BJ (cell line): Measurements from ENCODE around the gene RAD18. TPM values are rescaled to one million over a fixed set of nuclear protein-coding genes. Genes with fewer than 3 reads are reported as not detected.

ENCODE experiments used
- CTCF ChIA-PET: fragments of 350-600 bp; formaldehyde crosslinking; extraction: SDS; loops from one replicate; lab custom pipeline; 2021; ENCODE audit warnings: antibody characterized with exemption, inconsistent platforms; lab: Yijun Ruan, JAX
- POLR2A ChIA-PET: fragments of 300-600 bp; sonication (Branson Sonifier 250); formaldehyde crosslinking; extraction: SDS; loops from one replicate; lab custom pipeline; 2021; ENCODE audit warnings: antibody characterized with exemption; lab: Charles Lee
- DNase-seq: peaks from one replicate; pipeline ENCODE4 v3.0.0-alpha.2; 2011; ENCODE audit warnings: low read depth
- H3K27me3 ChIP-seq: 2 replicates; pipeline ENCODE4 v1.6.0; 2011; ENCODE audit warnings: low read length; ENCODE audit not compliant: control insufficient read depth, insufficient read depth
- H3K36me3 ChIP-seq: 2 replicates; pipeline ENCODE4 v1.5.1; 2011; ENCODE audit warnings: low read length; ENCODE audit not compliant: control insufficient read depth, insufficient read depth
- H3K4me3 ChIP-seq: 2 replicates; pipeline ENCODE4 v1.5.1; 2011; ENCODE audit warnings: low read depth, mild to moderate bottlenecking, control low read depth, low read length
- polyA plus RNA-seq: library from polyadenylated mRNA; depleted of rRNA; stranded (reverse); fragments of >200 nt; gene quantifications from 2 replicates; pipeline ENCODE4 v1.2.3, GENCODE V29; 2011
- TF ChIP-seq, protein P1 (sequence below): IDR thresholded peaks from 2 replicates; pipeline ENCODE4 v1.5.1; 2011; ENCODE audit warnings: low read depth, mild to moderate bottlenecking, control low read depth, inconsistent platforms, low read length, moderate library complexity; ENCODE audit not compliant: insufficient read depth

RAD18 gene
- polyA plus RNA-seq, 1 experiment, result 13.8 TPM

DNA sequence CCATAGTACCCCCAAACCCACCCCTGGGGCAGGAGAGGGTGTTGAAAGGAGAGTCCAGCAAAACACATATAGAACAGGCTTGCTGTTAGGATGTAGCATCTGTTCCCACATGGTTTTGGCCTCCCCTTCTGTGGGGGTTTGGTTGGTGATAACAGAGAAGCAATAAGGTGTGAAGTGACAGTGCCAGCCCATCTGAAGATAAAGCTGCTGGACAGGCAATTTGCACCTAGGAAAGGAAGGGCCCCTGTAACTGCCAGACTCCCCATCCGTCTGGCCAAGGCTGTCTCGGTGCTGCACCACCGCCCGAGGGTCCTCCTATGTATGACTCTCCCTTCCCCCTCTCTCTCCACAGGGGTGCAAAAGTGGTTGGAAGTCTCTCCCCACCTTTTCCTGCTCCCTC, 99.4 kb downstream of the RAD18 start:
- H3K4me3 ChIP-seq, result no peak overlapping the region
- ChIA-PET POLR2A (no interaction called here), CTCF (interaction anchor here (2.7 kb wide), 1 partner anchor 95 kb away, joined by 9 read pairs; the partner anchor contains the start of gene OXTR)
- DNase-seq, result no peak
- TF ChIP-seq, protein P1, sequence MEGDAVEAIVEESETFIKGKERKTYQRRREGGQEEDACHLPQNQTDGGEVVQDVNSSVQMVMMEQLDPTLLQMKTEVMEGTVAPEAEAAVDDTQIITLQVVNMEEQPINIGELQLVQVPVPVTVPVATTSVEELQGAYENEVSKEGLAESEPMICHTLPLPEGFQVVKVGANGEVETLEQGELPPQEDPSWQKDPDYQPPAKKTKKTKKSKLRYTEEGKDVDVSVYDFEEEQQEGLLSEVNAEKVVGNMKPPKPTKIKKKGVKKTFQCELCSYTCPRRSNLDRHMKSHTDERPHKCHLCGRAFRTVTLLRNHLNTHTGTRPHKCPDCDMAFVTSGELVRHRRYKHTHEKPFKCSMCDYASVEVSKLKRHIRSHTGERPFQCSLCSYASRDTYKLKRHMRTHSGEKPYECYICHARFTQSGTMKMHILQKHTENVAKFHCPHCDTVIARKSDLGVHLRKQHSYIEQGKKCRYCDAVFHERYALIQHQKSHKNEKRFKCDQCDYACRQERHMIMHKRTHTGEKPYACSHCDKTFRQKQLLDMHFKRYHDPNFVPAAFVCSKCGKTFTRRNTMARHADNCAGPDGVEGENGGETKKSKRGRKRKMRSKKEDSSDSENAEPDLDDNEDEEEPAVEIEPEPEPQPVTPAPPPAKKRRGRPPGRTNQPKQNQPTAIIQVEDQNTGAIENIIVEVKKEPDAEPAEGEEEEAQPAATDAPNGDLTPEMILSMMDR, result no peak
- H3K27me3 ChIP-seq, result no peaks in the 10 kb centered on the region
- no peaks in the 10 kb centered on the region for H3K36me3 ChIP-seq

DNA sequence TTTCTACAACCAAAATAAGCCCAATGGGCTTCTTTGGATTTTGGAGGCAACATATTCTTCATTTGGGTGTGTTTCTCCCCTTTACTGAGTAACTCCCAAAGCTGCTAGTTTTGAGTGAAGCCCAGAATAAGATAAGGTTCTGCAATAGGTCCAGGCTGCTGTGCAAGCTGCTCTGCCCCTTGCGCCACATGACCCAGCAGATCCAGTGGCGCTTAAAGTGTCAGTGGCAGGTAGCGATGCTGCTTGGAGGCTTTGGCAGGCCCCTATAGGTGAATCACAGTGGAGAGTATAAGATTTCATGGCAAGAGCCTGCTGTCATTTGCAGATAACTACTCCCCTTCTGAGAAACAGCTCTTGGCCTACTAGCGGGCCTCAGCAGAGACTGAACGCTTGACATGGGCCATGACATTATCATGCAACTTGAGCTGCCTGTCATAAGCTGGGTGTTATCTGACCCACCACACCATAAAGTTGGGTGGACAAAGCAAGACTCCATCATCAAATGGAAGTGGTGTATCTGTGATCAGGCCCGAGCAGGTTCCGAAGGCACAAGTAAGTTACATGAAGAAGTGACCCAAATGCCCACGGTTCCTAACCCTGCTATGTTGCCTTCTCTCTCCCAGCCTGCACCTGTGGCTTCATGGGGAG, 105.4 kb downstream of the RAD18 start:
- TF ChIP-seq, protein P1, result no peak
- CTCF ChIA-PET, result interaction anchor here (1.3 to 4.7 kb wide), 3 partner anchors 15 to 88 kb away, joined by 4 to 26 read pairs (median 4); partner anchors contain the start of gene OXTR
- no peak for DNase-seq
- Histone ChIP-seq H3K36me3 (no peaks in the 10 kb centered on the region), H3K27me3 (no peaks in the 10 kb centered on the region), H3K4me3 (no peak overlapping the region)
- POLR2A ChIA-PET, result no interaction called here

DNA sequence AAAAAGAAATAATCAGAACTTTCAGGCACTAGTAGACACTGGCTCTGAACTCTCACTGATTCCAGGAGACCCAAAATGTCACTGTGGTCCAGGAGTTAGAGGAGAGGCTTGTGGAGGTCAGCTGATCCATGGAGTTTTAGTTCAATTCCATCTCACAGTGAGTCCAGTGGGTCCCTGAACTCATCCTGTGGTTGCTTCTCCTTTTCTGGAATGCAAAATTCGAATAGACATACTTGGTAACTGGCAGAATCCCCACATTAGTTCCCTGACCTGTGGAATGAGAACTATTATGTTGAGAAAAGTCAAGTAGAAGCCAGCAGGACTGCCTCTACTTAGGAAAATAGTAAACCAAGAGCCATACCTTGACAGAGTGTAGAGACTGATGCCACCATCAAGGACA, 106.6 kb downstream of the RAD18 start:
- no peak for DNase-seq
- Histone ChIP-seq H3K4me3 (no peak overlapping the region), H3K36me3 (no peaks in the 10 kb centered on the region), H3K27me3 (no peaks in the 10 kb centered on the region)
- TF ChIP-seq, protein P1, result no peak
- POLR2A ChIA-PET, result interaction anchor here (0.6 kb wide), 1 partner anchor 43 kb away, joined by 5 read pairs; no protein-coding TSS in a partner anchor
- CTCF ChIA-PET, result interaction anchor here (4.7 kb wide), 1 partner anchor 87 kb away, joined by 26 read pairs; the partner anchor contains the start of gene OXTR

DNA sequence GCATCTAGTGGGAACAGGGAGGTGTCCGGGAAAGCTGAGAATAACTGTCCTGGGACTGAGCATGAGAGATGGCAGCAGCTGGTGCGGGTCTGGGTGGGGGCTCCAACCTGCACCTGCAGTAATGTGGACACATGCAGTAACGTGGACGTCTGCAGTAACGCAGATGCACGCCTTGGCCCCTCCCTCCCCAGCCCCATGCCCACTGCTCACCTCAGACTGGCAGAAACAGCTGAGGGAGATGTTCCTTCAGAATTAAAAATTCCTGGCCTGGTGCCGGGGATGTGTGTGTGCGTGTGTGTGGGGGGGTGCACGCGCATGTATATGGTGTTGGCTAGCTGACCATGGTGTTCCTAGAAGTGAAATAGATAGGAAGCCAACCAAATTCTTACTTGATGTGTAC, 107.2 kb downstream of the RAD18 start:
- no peaks in the 10 kb centered on the region for H3K36me3 ChIP-seq
- TF ChIP-seq, protein P1, result no peak
- no peak for DNase-seq
- CTCF ChIA-PET, result interaction anchor here (1.6 to 4.7 kb wide), 2 partner anchors 11 to 87 kb away, joined by 4 to 26 read pairs; partner anchors contain the start of gene OXTR
- no peak overlapping the region for H3K4me3 ChIP-seq
- no peaks in the 10 kb centered on the region for H3K27me3 ChIP-seq
- POLR2A ChIA-PET, result interaction anchor here (0.6 kb wide), 1 partner anchor 43 kb away, joined by 5 read pairs; no protein-coding TSS in a partner anchor

DNA sequence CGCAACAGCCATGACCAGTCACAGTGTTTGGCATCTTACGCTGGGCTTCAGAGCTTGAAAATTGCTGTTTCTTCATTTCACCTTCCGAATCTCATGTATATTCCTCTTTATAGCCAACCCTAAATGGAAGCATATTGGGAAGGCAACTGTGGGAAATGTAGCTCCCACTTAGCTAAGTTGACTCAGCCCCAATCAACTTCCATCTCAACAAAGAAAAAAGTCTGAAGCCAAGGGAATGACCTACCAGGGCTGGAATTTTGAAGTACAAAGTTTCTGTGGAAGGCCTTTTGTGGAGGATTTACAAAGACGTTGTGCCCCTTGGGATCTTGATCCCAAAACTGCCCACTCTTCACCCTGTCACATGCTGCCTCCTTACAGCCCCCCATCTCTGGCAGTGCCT, 108.6 kb downstream of the RAD18 start:
- TF ChIP-seq, protein P1, result no peak
- DNase-seq, result no peak
- CTCF ChIA-PET, result interaction anchor here (0.6 to 4.7 kb wide), 5 partner anchors 12 to 88 kb away, joined by 3 to 26 read pairs (median 3); partner anchors contain the start of gene OXTR

More for the DNA sequence above, 108.6 kb downstream of the RAD18 start:
- POLR2A ChIA-PET, result no interaction called here
- H3K27me3 ChIP-seq, result no peaks in the 10 kb centered on the region
- no peaks in the 10 kb centered on the region for H3K36me3 ChIP-seq
- H3K4me3 ChIP-seq, result no peak overlapping the region
